Memory B cell (primary cell): Measurements from ENCODE around the gene LETM1.

ENCODE experiments used
- ATAC-seq: fragments of 150-1000 bp; cut with Tn5 transposase; 2 replicates; pipeline ENCODE4 v1.10.0; 2021; ENCODE audit warnings: low read depth, mild to moderate bottlenecking, moderate library complexity
- DNase-seq, 2 donors: peaks; one replicate each; pipeline ENCODE4 v3.0.0; 2022; ENCODE audit warnings: low spot score in 2 of 2
- H3K27ac Mint-ChIP-seq: one replicate; pipeline ENCODE4 v1.8.0; 2022; ENCODE audit warnings: mild to moderate bottlenecking, moderate library complexity, mixed read lengths
- H3K27me3 Mint-ChIP-seq: one replicate; pipeline ENCODE4 v1.8.0; 2022; ENCODE audit warnings: mixed read lengths
- H3K36me3 Mint-ChIP-seq: one replicate; pipeline ENCODE4 v1.8.0; 2022; ENCODE audit warnings: mild to moderate bottlenecking, mixed read lengths
- H3K4me1 Mint-ChIP-seq: one replicate; pipeline ENCODE4 v1.8.0; 2022; ENCODE audit warnings: mixed read lengths
- H3K4me3 Mint-ChIP-seq: one replicate; pipeline ENCODE4 v1.8.0; 2022; ENCODE audit warnings: mild to moderate bottlenecking, moderate library complexity, mixed read lengths
- H3K9me3 Mint-ChIP-seq: one replicate; pipeline ENCODE4 v1.8.0; 2022; ENCODE audit warnings: mixed read lengths

LETM1 gene

DNA sequence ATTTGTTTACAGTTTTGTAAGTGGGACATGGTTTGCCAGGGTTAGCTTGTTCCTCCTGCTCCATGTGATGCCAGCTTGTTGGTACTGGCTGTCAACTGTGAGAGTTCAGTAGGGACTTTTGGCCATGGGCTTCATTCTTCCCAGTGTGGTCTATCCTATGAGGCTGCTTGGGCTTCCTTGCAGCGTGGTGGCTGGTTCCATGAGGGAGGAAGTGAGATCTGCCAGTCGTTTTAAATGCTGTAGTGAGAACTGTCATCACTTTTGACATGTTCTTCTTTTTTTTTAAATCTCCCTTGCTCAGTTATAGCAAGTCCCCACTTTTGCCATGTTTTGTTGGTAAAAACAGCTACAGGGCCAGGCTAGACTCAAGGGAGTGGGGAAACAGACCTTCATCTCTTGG is 31.1 kb upstream of the LETM1 start:
- no peak overlapping the region for H3K4me3 Mint-ChIP-seq
- DNase-seq (no peak), ATAC-seq (no peak)
- no peaks in the 10 kb centered on the region for H3K36me3 Mint-ChIP-seq
- H3K27me3 Mint-ChIP-seq = no peaks in the 10 kb centered on the region
- peaks cover 21% of the 10 kb centered on the region for H3K4me1 Mint-ChIP-seq
- peak overlapping the region; percentile 38 for H3K27ac Mint-ChIP-seq
- H3K9me3 Mint-ChIP-seq = peaks cover 4% of the 10 kb centered on the region

GRCh38 chr4:1885414-1885813 is 29.5 kb upstream of the LETM1 start:
- Mint-ChIP-seq H3K4me3 (no peak overlapping the region), H3K4me1 (peaks cover 25% of the 10 kb centered on the region), H3K9me3 (peaks cover 4% of the 10 kb centered on the region), H3K36me3 (peaks cover 3% of the 10 kb centered on the region), H3K27me3 (no peaks in the 10 kb centered on the region), H3K27ac (no peak overlapping the region)
- no peak for ATAC-seq
- DNase-seq = no peak

DNA sequence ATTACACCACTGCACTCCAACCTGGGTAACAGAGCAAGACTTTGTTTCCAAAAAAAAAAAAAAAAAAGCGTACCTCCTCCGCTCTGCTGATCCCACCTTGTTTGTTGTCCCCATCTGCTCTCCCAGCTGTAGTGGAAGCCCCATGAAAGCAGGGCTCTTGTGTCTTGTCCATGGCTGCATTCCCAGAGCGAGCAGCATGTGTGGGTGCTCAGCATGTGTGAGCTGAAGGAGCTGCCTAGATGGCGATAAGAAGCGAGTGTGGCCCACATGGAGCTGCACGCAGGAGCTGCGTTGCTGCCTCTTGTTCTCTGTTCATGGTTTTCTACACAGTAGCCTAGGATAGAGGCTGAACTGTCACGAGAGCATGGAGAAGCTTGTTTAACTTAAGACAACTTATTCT is 27.6 kb upstream of the LETM1 start:
- Mint-ChIP-seq H3K27ac (no peak overlapping the region), H3K36me3 (peaks cover 3% of the 10 kb centered on the region), H3K4me1 (peaks cover 31% of the 10 kb centered on the region)

DNA sequence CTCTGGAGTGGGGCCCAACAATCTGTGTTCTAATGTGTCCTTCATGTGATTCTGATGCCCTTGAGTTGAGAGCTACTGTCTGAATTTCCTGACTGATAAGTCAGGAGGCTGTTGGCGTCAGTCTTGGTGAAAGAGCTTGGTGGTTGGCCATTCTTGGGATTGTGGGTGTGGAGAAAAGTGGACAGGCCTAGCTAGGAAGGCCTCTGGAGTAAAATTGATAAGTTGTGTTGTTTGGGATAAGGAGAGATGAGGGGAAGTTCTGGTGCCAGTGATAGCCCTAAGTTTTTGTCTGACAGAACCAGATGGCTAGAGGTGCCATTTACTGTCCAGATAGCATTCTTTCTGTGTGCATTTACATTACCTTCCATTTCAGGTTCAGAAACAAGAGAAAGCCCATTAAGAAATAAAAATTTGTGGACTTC is 26.9 kb upstream of the LETM1 start:
- Mint-ChIP-seq H3K36me3 (peaks cover 3% of the 10 kb centered on the region), H3K27me3 (no peaks in the 10 kb centered on the region), H3K4me1 (peaks cover 31% of the 10 kb centered on the region), H3K9me3 (peaks cover 4% of the 10 kb centered on the region), H3K4me3 (no peak overlapping the region), H3K27ac (no peak overlapping the region)
- DNase-seq (no peak), ATAC-seq (no peak)

More for the DNA sequence above, 27.6 kb upstream of the LETM1 start:
- Mint-ChIP-seq H3K27me3 (no peaks in the 10 kb centered on the region), H3K4me3 (no peak overlapping the region), H3K9me3 (peaks cover 4% of the 10 kb centered on the region)
- DNase-seq (no peak), ATAC-seq (no peak)

DNA sequence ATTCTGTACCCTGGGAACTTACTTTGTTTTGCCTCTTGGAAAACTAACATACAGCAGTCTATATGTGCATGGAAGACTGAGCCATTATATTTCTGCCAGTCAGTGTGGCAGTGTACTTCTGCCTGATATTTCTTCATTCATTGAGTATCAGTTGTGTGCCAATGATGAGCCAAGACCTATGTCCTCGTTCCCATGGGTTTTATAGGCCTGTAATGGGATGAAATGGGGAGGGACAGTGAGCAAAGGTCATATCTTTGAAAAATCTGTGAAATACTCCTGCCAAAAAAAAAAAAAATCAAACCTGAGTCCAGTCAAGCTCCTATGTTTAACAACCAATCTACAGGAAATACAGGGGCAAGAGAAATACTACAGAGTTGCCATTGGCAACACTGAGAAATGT is 24.4 kb upstream of the LETM1 start:
- Mint-ChIP-seq H3K27me3 (no peaks in the 10 kb centered on the region), H3K27ac (no peak overlapping the region), H3K4me3 (no peak overlapping the region), H3K36me3 (peaks cover 3% of the 10 kb centered on the region), H3K4me1 (peaks cover 28% of the 10 kb centered on the region), H3K9me3 (no peaks in the 10 kb centered on the region)
- DNase-seq (no peak), ATAC-seq (no peak)

- H3K36me3 Mint-ChIP-seq = peaks cover 3% of the 10 kb centered on the region
- no peak overlapping the region for H3K27ac Mint-ChIP-seq
- DNase-seq = no peak
- ATAC-seq = no peak
- H3K4me1 Mint-ChIP-seq = peaks cover 28% of the 10 kb centered on the region
- no peak overlapping the region for H3K4me3 Mint-ChIP-seq
- no peaks in the 10 kb centered on the region for H3K9me3 Mint-ChIP-seq
- no peaks in the 10 kb centered on the region for H3K27me3 Mint-ChIP-seq
These were observed 23.5 kb upstream of the LETM1 start for GRCh38 chr4:1879485-1879884.

- H3K27ac Mint-ChIP-seq = no peak overlapping the region
- no peaks in the 10 kb centered on the region for H3K9me3 Mint-ChIP-seq
- H3K36me3 Mint-ChIP-seq = no peaks in the 10 kb centered on the region
- no peak overlapping the region for H3K4me3 Mint-ChIP-seq
- DNase-seq (no peak), ATAC-seq (no peak)
- peaks cover 27% of the 10 kb centered on the region for H3K4me1 Mint-ChIP-seq
- no peaks in the 10 kb centered on the region for H3K27me3 Mint-ChIP-seq
These were observed 18.2 kb upstream of the LETM1 start for GRCh38 chr4:1874201-1874600.

DNA sequence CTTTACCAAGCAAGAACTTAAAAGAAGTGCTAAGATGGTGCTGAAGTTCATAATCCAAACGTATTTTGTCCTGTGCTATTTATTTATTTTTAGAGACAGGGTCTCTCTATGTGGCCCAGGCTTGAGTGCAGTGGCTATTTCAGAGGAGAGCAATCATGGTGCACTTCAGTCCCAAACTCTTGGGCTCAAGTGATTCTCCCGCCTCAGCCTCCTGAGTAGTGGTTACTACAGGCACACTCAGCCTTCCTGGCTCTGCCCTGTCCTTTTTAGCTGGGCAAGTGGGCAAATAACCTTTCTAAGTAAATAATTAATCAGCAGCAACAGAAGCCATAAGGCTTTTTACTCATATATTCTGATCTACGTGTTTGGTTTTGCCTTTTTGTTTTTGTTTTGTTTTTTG is 17.8 kb upstream of the LETM1 start:
- ATAC-seq (no peak), DNase-seq (no peak)
- Mint-ChIP-seq H3K4me1 (peaks cover 27% of the 10 kb centered on the region), H3K9me3 (no peaks in the 10 kb centered on the region), H3K27me3 (no peaks in the 10 kb centered on the region), H3K36me3 (no peaks in the 10 kb centered on the region), H3K4me3 (no peak overlapping the region), H3K27ac (no peak overlapping the region)

- Mint-ChIP-seq H3K4me3 (no peak overlapping the region), H3K27me3 (no peaks in the 10 kb centered on the region), H3K4me1 (peaks cover 23% of the 10 kb centered on the region), H3K9me3 (no peaks in the 10 kb centered on the region), H3K27ac (peak overlapping the region; percentile 99), H3K36me3 (no peaks in the 10 kb centered on the region)
- no peak for ATAC-seq
- DNase-seq = no peak
These were observed 17.3 kb upstream of the LETM1 start for GRCh38 chr4:1873291-1873690.

GRCh38 chr4:1872870-1873269 is 16.9 kb upstream of the LETM1 start:
- Mint-ChIP-seq H3K27me3 (no peaks in the 10 kb centered on the region), H3K9me3 (no peaks in the 10 kb centered on the region), H3K36me3 (no peaks in the 10 kb centered on the region), H3K4me1 (peaks cover 23% of the 10 kb centered on the region), H3K27ac (peak overlapping the region; percentile 99), H3K4me3 (peak overlapping the region; percentile 83)
- DNase-seq = no peak
- ATAC-seq = no peak

DNA sequence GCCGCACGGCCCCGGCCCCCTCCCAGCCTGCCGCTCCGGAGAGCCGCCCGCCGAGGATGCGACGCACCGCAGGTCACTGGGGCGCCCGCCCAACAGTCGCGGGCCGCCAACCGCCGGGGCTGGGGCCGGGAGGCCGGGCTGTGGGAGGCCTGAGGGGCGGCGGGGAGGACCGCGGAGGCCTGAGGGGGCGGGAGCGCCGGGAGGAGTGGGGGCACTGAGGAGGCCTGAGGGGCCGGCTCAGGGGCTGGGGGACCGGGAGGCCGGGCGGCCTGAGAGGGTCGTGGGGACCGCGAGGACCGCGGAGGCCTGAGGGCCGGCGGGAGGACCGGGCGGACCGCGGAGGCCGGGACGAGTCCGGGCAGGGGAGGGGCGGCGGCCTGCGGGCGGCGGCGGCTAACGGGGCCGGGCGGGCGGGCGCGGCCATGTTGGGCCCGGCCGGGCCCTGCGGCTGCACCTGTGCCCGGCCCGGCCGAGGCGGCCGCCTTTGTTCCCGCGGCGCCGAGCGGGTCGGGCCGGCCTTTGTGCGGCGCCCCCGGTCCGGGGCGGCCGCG is 15.6 kb upstream of the LETM1 start:
- Mint-ChIP-seq H3K4me3 (peak overlapping the region; percentile 61), H3K9me3 (no peaks in the 10 kb centered on the region), H3K36me3 (no peaks in the 10 kb centered on the region), H3K4me1 (peaks cover 17% of the 10 kb centered on the region), H3K27ac (no peak overlapping the region), H3K27me3 (peaks cover 2% of the 10 kb centered on the region)
- DNase-seq (peak; percentile 23 to 59), ATAC-seq (no peak)

GRCh38 chr4:1870578-1871443 is 14.9 kb upstream of the LETM1 start, which contains the start of gene NSD2:
NSD2 (plus strand) TSS chr4:1871393; CDS start chr4:1900655, 29,262 bp downstream.
- Mint-ChIP-seq H3K9me3 (no peaks in the 10 kb centered on the region), H3K4me3 (peak within 1 kb of the TSS; percentile 83), H3K27me3 (peaks cover 2% of the 10 kb centered on the region), H3K4me1 (peaks cover 17% of the 10 kb centered on the region), H3K27ac (peak within 1 kb of the TSS; percentile 99), H3K36me3 (no peaks in the 10 kb centered on the region)
- peak; percentile 69 for ATAC-seq
- DNase-seq = peak; percentile 79 to 87

GRCh38 chr4:1870328-1870577 is 14.3 kb upstream of the LETM1 start:
- Mint-ChIP-seq H3K4me1 (peaks cover 17% of the 10 kb centered on the region), H3K27me3 (peaks cover 2% of the 10 kb centered on the region), H3K36me3 (no peaks in the 10 kb centered on the region), H3K27ac (peak overlapping the region; percentile 88), H3K9me3 (no peaks in the 10 kb centered on the region), H3K4me3 (peak overlapping the region; percentile 82)
- peak; percentile 71 for ATAC-seq
- DNase-seq = peak in 1 of 2 donors; percentile 81

DNA sequence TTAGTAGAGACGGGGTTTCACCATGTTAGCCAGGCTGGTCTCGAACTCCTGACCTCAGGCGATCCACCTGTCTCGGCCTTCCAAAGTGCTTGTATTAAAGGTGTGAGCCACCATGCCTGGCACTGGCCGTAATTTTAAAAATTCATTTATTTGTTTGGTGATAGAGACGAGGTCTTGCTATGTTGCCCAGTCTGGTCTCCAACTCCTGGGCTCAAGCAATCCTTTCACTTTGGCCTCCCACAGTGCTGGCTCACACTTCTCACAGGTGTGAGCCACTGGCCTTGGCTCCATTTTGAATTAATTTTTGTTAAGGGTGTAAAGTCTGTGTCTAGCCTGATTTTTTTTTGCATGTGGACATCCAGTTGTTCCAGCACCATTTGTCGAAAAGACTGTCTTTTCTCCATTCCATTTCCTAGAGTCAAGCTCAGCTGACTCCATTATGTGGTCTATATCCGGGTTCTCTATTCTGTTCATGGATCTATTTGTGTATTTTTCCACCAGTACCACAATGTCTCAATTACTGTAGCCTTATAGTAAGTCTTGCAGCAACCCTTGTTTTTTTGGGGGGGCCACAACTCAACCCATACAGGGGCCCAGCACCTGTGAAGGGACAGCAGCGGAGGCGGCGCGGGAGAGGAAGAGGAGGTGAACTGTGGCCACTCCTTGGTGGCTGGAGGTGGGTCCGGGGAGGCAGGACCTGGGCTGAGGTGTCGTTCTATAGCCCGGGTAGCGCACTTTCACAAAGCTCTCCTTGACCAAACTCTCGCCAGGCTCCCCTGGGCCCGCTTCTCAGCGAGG is 13.8 kb upstream of the LETM1 start:
- H3K9me3 Mint-ChIP-seq = no peaks in the 10 kb centered on the region
- DNase-seq (no peak), ATAC-seq (no peak)
- no peaks in the 10 kb centered on the region for H3K36me3 Mint-ChIP-seq
- peak overlapping the region; percentile 82 for H3K4me3 Mint-ChIP-seq
- H3K27me3 Mint-ChIP-seq = peaks cover 2% of the 10 kb centered on the region
- H3K27ac Mint-ChIP-seq = peak overlapping the region; percentile 88
- H3K4me1 Mint-ChIP-seq = peaks cover 17% of the 10 kb centered on the region
